Epithelial cell of esophagus (primary cell): Measurements from ENCODE around the gene ASCL1.

Experiments
- DNase-seq: peaks from one replicate; pipeline ENCODE4 v3.0.0; 2010; ENCODE audit warnings: low read depth
- H3K4me3 ChIP-seq: 2 replicates; pipeline ENCODE4 v1.5.1; 2011; ENCODE audit warnings: mild to moderate bottlenecking, low read length, control low read depth
- CTCF ChIP-seq: IDR thresholded peaks from 2 replicates; pipeline ENCODE4 v1.5.1; 2011; ENCODE audit warnings: low read depth, mild to moderate bottlenecking, low read length, control low read depth, inconsistent platforms; ENCODE audit not compliant: insufficient read depth; ENCODE audit errors: missing control alignments

The ASCL1 gene

GRCh38 chr12:102950950-102951619, 6.4 kb upstream of the ASCL1 start:
- no peak for TF ChIP-seq CTCF
- DNase-seq, result no peak
- H3K4me3 ChIP-seq, result no peak overlapping the region

GRCh38 chr12:102951841-102952240, 5.6 kb upstream of the ASCL1 start:
- no peak for TF ChIP-seq CTCF
- no peak for DNase-seq
- no peak overlapping the region for H3K4me3 ChIP-seq

GRCh38 chr12:102953221-102953620, 4.3 kb upstream of the ASCL1 start:
- TF ChIP-seq CTCF, result no peak
- no peak overlapping the region for H3K4me3 ChIP-seq
- no peak for DNase-seq

GRCh38 chr12:102954134-102954533, 3.3 kb upstream of the ASCL1 start:
- no peak for TF ChIP-seq CTCF
- no peak for DNase-seq
- no peak overlapping the region for H3K4me3 ChIP-seq

- H3K4me3 ChIP-seq, result no peak overlapping the region
- DNase-seq, result no peak
These were observed 1.3 kb upstream of the ASCL1 start for GRCh38 chr12:102955926-102956737.

GRCh38 chr12:102956738-102957327, 641 bp upstream of the ASCL1 start:
- no peak for DNase-seq
- TF ChIP-seq CTCF, result no peak
- no peak overlapping the region for H3K4me3 ChIP-seq

More at GRCh38 chr12:102955926-102956737, 1.3 kb upstream of the ASCL1 start:
- no peak for TF ChIP-seq CTCF
